ENCODE results near the gene HNRNPM.

GRCh38 chr19:8498295-8498694 is 53.5 kb downstream of the HNRNPM start:
- no peak for TF ChIP-seq POLR2A (IDR thresholded peaks at IDR 0.05)
- TF ChIP-seq CTCF (IDR thresholded peaks at IDR 0.05) = no peak

All from ovary (tissue), 3 donors.